CD4-positive, alpha-beta T cell (primary cell): ENCODE measurements around the gene MAN2B2. TPM values are rescaled to one million over a fixed set of nuclear protein-coding genes. Genes with fewer than 3 reads are reported as not detected.

ENCODE experiments used
- ATAC-seq: fragments of 200-7000 bp; cut with Tn5 transposase; one replicate; pipeline ENCODE4 v1.10.0; 2022; ENCODE audit warnings: mild to moderate bottlenecking; ENCODE audit not compliant: poor library complexity
- CTCF ChIA-PET: fragments of 350-600 bp; sonication (Branson Sonifier 250); formaldehyde crosslinking; loops from one replicate; lab custom pipeline; 2021; ENCODE audit warnings: antibody characterized with exemption, inconsistent platforms; lab: Charles Lee
- POLR2A ChIA-PET: fragments of 350-600 bp; sonication (Branson Sonifier 250); formaldehyde crosslinking; loops from one replicate; lab custom pipeline; 2021; ENCODE audit warnings: antibody characterized with exemption, inconsistent platforms; lab: Charles Lee
- DNase-seq, 14 experiments: peaks; one replicate each; pipeline ENCODE4 v3.0.0-alpha.2; 2013 to 2020; ENCODE audit warnings: mixed read lengths in 2 of 14
- H3K27ac ChIP-seq, 2 donors: one replicate each; pipeline versions ENCODE4 v1.5.1 to v1.7.0; 2013; ENCODE audit warnings: low read length in 2 of 2, low read depth in 1 of 2, mild to moderate bottlenecking in 1 of 2
- H3K27me3 ChIP-seq, 2 experiments: 1 replicate in 1 of 2; 2 replicates in 1 of 2; pipeline versions ENCODE4 v1.6.1 to v1.7.0; 2013; ENCODE audit warnings: low read length in 2 of 2, control low read depth in 1 of 2, mild to moderate bottlenecking in 1 of 2, moderate library complexity in 1 of 2; ENCODE audit not compliant: insufficient read depth in 2 of 2, control insufficient read depth in 1 of 2
- H3K36me3 ChIP-seq: one replicate; pipeline ENCODE4 v1.6.1; 2013; ENCODE audit warnings: low read length, control low read depth; ENCODE audit not compliant: insufficient read depth
- H3K4me1 ChIP-seq: one replicate; pipeline ENCODE4 v1.6.1; 2013; ENCODE audit warnings: low read length, control low read depth; ENCODE audit not compliant: insufficient read depth
- H3K4me3 ChIP-seq: one replicate; pipeline ENCODE4 v1.5.1; 2013; ENCODE audit warnings: mild to moderate bottlenecking, low read length, moderate library complexity
- H3K9me3 ChIP-seq, 2 experiments: 1 replicate in 1 of 2; 2 replicates in 1 of 2; pipeline versions ENCODE4 v1.6.1 to v1.7.0; 2013; ENCODE audit warnings: low read length in 2 of 2, mild to moderate bottlenecking in 2 of 2, control low read depth in 1 of 2, moderate library complexity in 1 of 2; ENCODE audit not compliant: control insufficient read depth in 1 of 2, insufficient read depth in 1 of 2
- H3K27ac Mint-ChIP-seq: one replicate; pipeline ENCODE4 v1.8.0; 2020; ENCODE audit warnings: mixed read lengths
- H3K27me3 Mint-ChIP-seq: one replicate; pipeline ENCODE4 v1.8.0; 2021; ENCODE audit warnings: mixed read lengths
- H3K36me3 Mint-ChIP-seq: one replicate; pipeline ENCODE4 v1.8.0; 2021; ENCODE audit warnings: low read depth, mixed read lengths
- H3K4me1 Mint-ChIP-seq: one replicate; pipeline ENCODE4 v1.8.0; 2021; ENCODE audit warnings: low read depth, mixed read lengths
- H3K4me3 Mint-ChIP-seq: one replicate; pipeline ENCODE4 v1.8.0; 2020; ENCODE audit warnings: mild to moderate bottlenecking, mixed read lengths
- H3K9me3 Mint-ChIP-seq: one replicate; pipeline ENCODE4 v1.8.0; 2020; ENCODE audit warnings: mixed read lengths
- CTCF ChIP-seq: fragments of 200-600 bp; IDR thresholded peaks from one replicate; pipeline ENCODE4 v1.8.0; 2022; ENCODE audit warnings: antibody characterized with exemption, mild to moderate bottlenecking
- intact Hi-C, 2 experiments: fragments of 100-400 bp; cut with DNase I in 1 of 2; cut with micrococcal nuclease in 1 of 2; formaldehyde crosslinking; loops; one replicate each; pipeline versions ENCODE4 v1.15.1 to v1.9.0; 2023 to 2025; cut with DNase I, micrococcal nuclease
- total RNA-seq, 174 experiments: library from RNA in 2 of 174; stranded (reverse) in 2 of 174; gene quantifications; one replicate each; pipeline ENCODE4 v1.2.3 and lab custom pipeline; 2021 to 2026

MAN2B2 gene
- total RNA-seq, 2 experiments from 2014 or later, result 25.9 to 28.5 TPM

DNA sequence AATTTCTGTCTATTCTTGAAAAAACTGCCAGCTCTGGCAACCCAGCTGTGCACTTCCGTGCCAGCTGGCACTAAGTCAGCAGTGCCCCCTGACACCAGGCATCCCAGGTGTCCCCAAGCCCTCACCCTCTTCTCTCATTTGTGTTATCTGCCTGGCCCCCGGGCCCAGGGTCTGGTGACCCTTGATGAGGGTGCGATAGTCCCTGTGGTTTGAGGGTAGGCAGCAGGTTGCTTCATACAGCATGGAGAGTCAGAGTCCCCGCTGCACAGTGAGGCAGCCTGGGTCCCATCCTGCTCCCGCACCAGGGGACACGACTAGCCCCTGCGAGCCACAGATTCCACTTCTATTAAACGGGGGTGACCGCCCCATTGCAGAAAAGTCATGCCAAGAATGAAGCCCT, 1.9 kb downstream of the MAN2B2 start:
- Histone ChIP-seq H3K4me3 (no peak overlapping the region), H3K4me1 (peaks cover 30% of the 10 kb centered on the region), H3K36me3 (peaks cover 51% of the 10 kb centered on the region), H3K27ac (no peak overlapping the region), H3K9me3 (peaks cover 0 to 5% of the 10 kb centered on the region in 2 experiments), H3K27me3 (no peaks in the 10 kb centered on the region)
- Mint-ChIP-seq H3K9me3 (no peaks in the 10 kb centered on the region), H3K36me3 (peaks cover 51% of the 10 kb centered on the region), H3K27me3 (no peaks in the 10 kb centered on the region), H3K4me1 (peaks cover 4% of the 10 kb centered on the region), H3K27ac (peak overlapping the region; percentile 21), H3K4me3 (peak overlapping the region; percentile 32)
- intact Hi-C loops, result loop anchor here (5.0 to 10.0 kb wide), 7 partner anchors 65 to 1358 kb away; partner anchors contain the start of genes MRFAP1 (in 2 of the 2), AFAP1 (in 1 of the 2), BLOC1S4 (in 1 of the 2) and KIAA0232 (in 1 of the 2)
- ATAC-seq (no peak), DNase-seq (no peak)
- ChIA-PET POLR2A (no interaction called here), CTCF (no interaction called here)
- TF ChIP-seq CTCF, result no peak

- no peak for TF ChIP-seq CTCF
- Histone ChIP-seq H3K27ac (no peak overlapping the region), H3K4me1 (peaks cover 30% of the 10 kb centered on the region), H3K27me3 (no peaks in the 10 kb centered on the region), H3K4me3 (no peak overlapping the region), H3K9me3 (peaks cover 0 to 6% of the 10 kb centered on the region in 2 experiments), H3K36me3 (peaks cover 56% of the 10 kb centered on the region)
- Mint-ChIP-seq H3K36me3 (peaks cover 56% of the 10 kb centered on the region), H3K27ac (no peak overlapping the region), H3K4me3 (peak overlapping the region; percentile 32), H3K27me3 (no peaks in the 10 kb centered on the region), H3K9me3 (no peaks in the 10 kb centered on the region), H3K4me1 (peaks cover 4% of the 10 kb centered on the region)
- DNase-seq (no peak), ATAC-seq (no peak)
- intact Hi-C loops, result loop anchor here (5.0 to 10.0 kb wide), 7 partner anchors 65 to 1357 kb away; partner anchors contain the start of genes MRFAP1 (in 2 of the 2), AFAP1 (in 1 of the 2), BLOC1S4 (in 1 of the 2) and KIAA0232 (in 1 of the 2)
- ChIA-PET CTCF (no interaction called here), POLR2A (no interaction called here)
Measured at GRCh38 chr4:6577409-6577808, 2.4 kb downstream of the MAN2B2 start.

- no peak overlapping the region for H3K4me3 ChIP-seq
- H3K27me3 ChIP-seq, result no peaks in the 10 kb centered on the region
- Mint-ChIP-seq H3K36me3 (peaks cover 62% of the 10 kb centered on the region), H3K27me3 (no peaks in the 10 kb centered on the region), H3K27ac (no peak overlapping the region), H3K4me1 (peaks cover 4% of the 10 kb centered on the region), H3K4me3 (no peak overlapping the region), H3K9me3 (no peaks in the 10 kb centered on the region)
- POLR2A ChIA-PET, result no interaction called here
- ATAC-seq, result no peak
- CTCF ChIA-PET, result no interaction called here
- H3K4me1 ChIP-seq, result peaks cover 30% of the 10 kb centered on the region
- peaks cover 62% of the 10 kb centered on the region for H3K36me3 ChIP-seq
- no peak for TF ChIP-seq CTCF
- no peak for DNase-seq
- intact Hi-C loops, result loop anchor here (5.0 to 10.0 kb wide), 7 partner anchors 64 to 1357 kb away; partner anchors contain the start of genes MRFAP1 (in 2 of the 2), AFAP1 (in 1 of the 2), BLOC1S4 (in 1 of the 2) and KIAA0232 (in 1 of the 2)
- H3K27ac ChIP-seq, result no peak overlapping the region
- peaks cover 0 to 9% of the 10 kb centered on the region in 2 experiments for H3K9me3 ChIP-seq
Measured at GRCh38 chr4:6578221-6578620, 3.2 kb downstream of the MAN2B2 start.
